ENCODE data around the gene LRR1.
"Not testable (repeated sequence)": the region's sequence is repeated elsewhere in the genome, so short reads cannot be mapped to it uniquely, and the experiment has no call there.

Gene LRR1

GRCh38 chr14:49585803-49586672 is 12.7 kb upstream of the LRR1 start, which contains the start of gene RPS29:
RPS29 (minus strand) TSS chr14:49586380; CDS start chr14:49586346, 34 bp downstream.
- DNase-seq (ENCODE audit: extremely low read depth in 1 of 2, low read depth in 1 of 2), result peak; percentile 93 to 98

- DNase-seq (ENCODE audit: extremely low read depth in 1 of 2, low read depth in 1 of 2), result no peak
These were observed 11.9 kb upstream of the LRR1 start for GRCh38 chr14:49586673-49587460.

- DNase-seq (ENCODE audit: extremely low read depth in 1 of 2, low read depth in 1 of 2), result no peak
These were observed 9.4 kb upstream of the LRR1 start for GRCh38 chr14:49589387-49589786.

- no peak for DNase-seq (ENCODE audit: extremely low read depth in 1 of 2, low read depth in 1 of 2)
These were observed 5.7 kb upstream of the LRR1 start for GRCh38 chr14:49593016-49593415.

- no peak for DNase-seq (ENCODE audit: extremely low read depth in 1 of 2, low read depth in 1 of 2)
These were observed 4.2 kb upstream of the LRR1 start for GRCh38 chr14:49594347-49595091.

GRCh38 chr14:49598189-49598484 is 603 bp upstream of the LRR1 start:
- no peak for DNase-seq (ENCODE audit: extremely low read depth in 1 of 2, low read depth in 1 of 2)

GRCh38 chr14:49607583-49607982 is 8.8 kb downstream of the LRR1 start:
- no peak for DNase-seq (ENCODE audit: extremely low read depth in 1 of 2, low read depth in 1 of 2)

GRCh38 chr14:49612251-49612650 is 13.5 kb downstream of the LRR1 start:
- DNase-seq (ENCODE audit: extremely low read depth in 1 of 2, low read depth in 1 of 2), result no peak

- DNase-seq (ENCODE audit: extremely low read depth in 1 of 2, low read depth in 1 of 2), result no peak
These were observed 13.9 kb downstream of the LRR1 start for GRCh38 chr14:49612671-49613070.

- no peak for DNase-seq (ENCODE audit: extremely low read depth in 1 of 2, low read depth in 1 of 2)
These were observed 15.5 kb downstream of the LRR1 start for GRCh38 chr14:49614196-49614595.

GRCh38 chr14:49615776-49616175 is 17.0 kb downstream of the LRR1 start:
- no peak for DNase-seq (ENCODE audit: extremely low read depth in 1 of 2, low read depth in 1 of 2)

GRCh38 chr14:49617852-49618519 is 19.2 kb downstream of the LRR1 start:
- DNase-seq (ENCODE audit: extremely low read depth in 1 of 2, low read depth in 1 of 2), result no peak

- not testable (repeated sequence) for DNase-seq (ENCODE audit: extremely low read depth in 1 of 2, low read depth in 1 of 2)
These were observed 20.5 kb downstream of the LRR1 start for GRCh38 chr14:49619273-49619672.

GRCh38 chr14:49619730-49620129 is 21.0 kb downstream of the LRR1 start:
- DNase-seq (ENCODE audit: extremely low read depth in 1 of 2, low read depth in 1 of 2), result no peak

GRCh38 chr14:49620182-49621113 is 21.7 kb downstream of the LRR1 start, which contains the start of the genes MGAT2 and RPL36AL:
MGAT2 (plus strand) TSS chr14:49620799; CDS start chr14:49621269, 470 bp downstream.
RPL36AL (minus strand) TSS chr14:49620626; CDS start chr14:49619104, 1,522 bp downstream.
- peak; percentile 85 to 87 for DNase-seq (ENCODE audit: extremely low read depth in 1 of 2, low read depth in 1 of 2)

- peak in 1 of 2 donors; percentile 32 for DNase-seq (ENCODE audit: extremely low read depth in 1 of 2, low read depth in 1 of 2)
These were observed 22.6 kb downstream of the LRR1 start for GRCh38 chr14:49621114-49621881.

GRCh38 chr14:49622022-49622607 is 23.4 kb downstream of the LRR1 start:
- no peak for DNase-seq (ENCODE audit: extremely low read depth in 1 of 2, low read depth in 1 of 2)

- no peak for DNase-seq (ENCODE audit: extremely low read depth in 1 of 2, low read depth in 1 of 2)
These were observed 24.6 kb downstream of the LRR1 start for GRCh38 chr14:49623387-49623786.
